ENCODE data around the gene ACSS2. TPM values are rescaled to one million over a fixed set of nuclear protein-coding genes. Genes with fewer than 3 reads are reported as not detected.

Gene ACSS2
- total and polyA plus RNA-seq, 10 of the 15 experiments (the other 5 are each of a cell fraction or from before 2014, with no cell fraction given): 2.8 to 37.2 (median 24.2) TPM

- Histone ChIP-seq H4K20me1 (ENCODE audit: control insufficient read depth, insufficient read depth) (no peaks in the 10 kb centered on the region), H2AFZ (ENCODE audit: control insufficient read depth, low read depth, low read length) (no peak overlapping the region), H3K9ac (ENCODE audit: control insufficient read depth, insufficient read depth, low read length) (no peak overlapping the region), H3K27ac (ENCODE audit: control insufficient read depth, insufficient read depth) (no peak overlapping the region), H3K4me1 (ENCODE audit: control insufficient read depth, insufficient read depth, low read length) (peaks cover 9% of the 10 kb centered on the region; the same call in 1 of the 2 replicates), H3K4me3 (no peak overlapping the region), H3K9me3 (replicated peaks; ENCODE audit: control insufficient read depth, insufficient read depth, low read length) (no peaks in the 10 kb centered on the region), H3K4me2 (ENCODE audit: control insufficient read depth, insufficient read depth) (no peak overlapping the region), H3K79me2 (ENCODE audit: control insufficient read depth, insufficient read depth, low read length) (no peaks in the 10 kb centered on the region), H3K36me3 (ENCODE audit: control insufficient read depth in 2 of 2, insufficient read depth in 2 of 2, low read length in 1 of 2) (no peaks in the 10 kb centered on the region), H3K27me3 (replicated peaks in 1 of 2; ENCODE audit: control insufficient read depth in 2 of 2, insufficient read depth in 2 of 2, low read length in 1 of 2) (no peaks in the 10 kb centered on the region)
- TF ChIP-seq CHD2 (IDR thresholded peaks at IDR 0.05; ENCODE audit: borderline replicate concordance, low read depth, low read length) (no peak), ZNF622 (IDR thresholded peaks at IDR 0.05) (no peak), YBX1 (IDR thresholded peaks at IDR 0.05) (no peak), KDM1A (IDR thresholded peaks at IDR 0.05; ENCODE audit: borderline replicate concordance) (no peak), BHLHE40 (IDR thresholded peaks at IDR 0.05; ENCODE audit: borderline replicate concordance in 1 of 2, low read depth in 2 of 2, low read length in 1 of 2) (no peak), ZNF24 (IDR thresholded peaks at IDR 0.05) (no peak), RBBP5 (conservative IDR thresholded peaks at IDR 0.05) (no peak), POLR2AphosphoS5 (IDR thresholded peaks at IDR 0.05; ENCODE audit: low read length) (no peak), RCOR1 (conservative IDR thresholded peaks at IDR 0.05; ENCODE audit: low read depth, low read length) (no peak), SUPT20H (IDR thresholded peaks at IDR 0.05; ENCODE audit: borderline replicate concordance, control insufficient read depth, low read depth, low read length) (no peak), NFYA (IDR thresholded peaks at IDR 0.05; ENCODE audit: borderline replicate concordance, low read depth, low read length) (no peak), ETV6 (conservative IDR thresholded peaks at IDR 0.05 in 1 of 2, IDR thresholded peaks at IDR 0.05 in 1 of 2; ENCODE audit: borderline replicate concordance in 1 of 2, low read depth in 1 of 2) (no peak)
- DNase-seq (ENCODE audit: low read depth, low spot score) (no peak), ATAC-seq (no peak), FAIRE-seq (no peak)
- CTCF ChIA-PET: interaction anchor here (0.7 to 2.1 kb wide), 3 partner anchors 17 to 164 kb away, joined by 3 to 7 read pairs (median 3); partner anchors contain the start of gene ACSS2
- SMC1A ChIA-PET (ENCODE audit: uncharacterized antibody, unreplicated experiment): interaction anchor here (0.7 to 1.2 kb wide), 3 partner anchors 12 to 155 kb away, joined by 3 to 4 read pairs (median 3); no protein-coding TSS in a partner anchor
- in situ Hi-C loops (cut with MboI) (no loop called here), intact Hi-C loops (cut with micrococcal nuclease; ENCODE audit: unreplicated experiment) (no loop called here)
- 73% methylated on average over 2 of the region's 2 CpGs for WGBS (ENCODE audit: insufficient coverage, insufficient replicate concordance, low lambda C conversion rate, missing lambda C conversion rate)
- RAD21 ChIA-PET (ENCODE audit: unreplicated experiment): interaction anchor here (0.6 to 1.0 kb wide), 2 partner anchors 16 kb away, joined by 3 to 6 read pairs; no protein-coding TSS in a partner anchor
- no TSS peak for BruUV-seq (replicated peaks)
- POLR2A ChIA-PET: interaction anchor here (1.2 to 1.5 kb wide), 2 partner anchors 17 to 65 kb away, joined by 4 to 6 read pairs; partner anchors contain the start of gene ACSS2
These were observed 16.3 kb downstream of the ACSS2 start for GRCh38 chr20:34892671-34893070.

Data from GM12878 (cell line).